BJ (cell line): Measurements from ENCODE around the gene FER. TPM values are rescaled to one million over a fixed set of nuclear protein-coding genes. Genes with fewer than 3 reads are reported as not detected.

Experiments
- CTCF ChIA-PET: fragments of 350-600 bp; formaldehyde crosslinking; extraction: SDS; loops from one replicate; lab custom pipeline; 2021; ENCODE audit warnings: antibody characterized with exemption, inconsistent platforms; lab: Yijun Ruan, JAX
- POLR2A ChIA-PET: fragments of 300-600 bp; sonication (Branson Sonifier 250); formaldehyde crosslinking; extraction: SDS; loops from one replicate; lab custom pipeline; 2021; ENCODE audit warnings: antibody characterized with exemption; lab: Charles Lee
- DNase-seq: peaks from one replicate; pipeline ENCODE4 v3.0.0-alpha.2; 2011; ENCODE audit warnings: low read depth
- H3K27me3 ChIP-seq: 2 replicates; pipeline ENCODE4 v1.6.0; 2011; ENCODE audit warnings: low read length; ENCODE audit not compliant: control insufficient read depth, insufficient read depth
- H3K36me3 ChIP-seq: 2 replicates; pipeline ENCODE4 v1.5.1; 2011; ENCODE audit warnings: low read length; ENCODE audit not compliant: control insufficient read depth, insufficient read depth
- H3K4me3 ChIP-seq: 2 replicates; pipeline ENCODE4 v1.5.1; 2011; ENCODE audit warnings: low read depth, mild to moderate bottlenecking, control low read depth, low read length
- CTCF ChIP-seq: IDR thresholded peaks from 2 replicates; pipeline ENCODE4 v1.5.1; 2011; ENCODE audit warnings: low read depth, mild to moderate bottlenecking, control low read depth, inconsistent platforms, low read length, moderate library complexity; ENCODE audit not compliant: insufficient read depth
- polyA plus RNA-seq: library from polyadenylated mRNA; depleted of rRNA; stranded (reverse); fragments of >200 nt; gene quantifications from 2 replicates; pipeline ENCODE4 v1.2.3, GENCODE V29; 2011

FER gene
- polyA plus RNA-seq, 1 experiment: 4.0 TPM

DNA sequence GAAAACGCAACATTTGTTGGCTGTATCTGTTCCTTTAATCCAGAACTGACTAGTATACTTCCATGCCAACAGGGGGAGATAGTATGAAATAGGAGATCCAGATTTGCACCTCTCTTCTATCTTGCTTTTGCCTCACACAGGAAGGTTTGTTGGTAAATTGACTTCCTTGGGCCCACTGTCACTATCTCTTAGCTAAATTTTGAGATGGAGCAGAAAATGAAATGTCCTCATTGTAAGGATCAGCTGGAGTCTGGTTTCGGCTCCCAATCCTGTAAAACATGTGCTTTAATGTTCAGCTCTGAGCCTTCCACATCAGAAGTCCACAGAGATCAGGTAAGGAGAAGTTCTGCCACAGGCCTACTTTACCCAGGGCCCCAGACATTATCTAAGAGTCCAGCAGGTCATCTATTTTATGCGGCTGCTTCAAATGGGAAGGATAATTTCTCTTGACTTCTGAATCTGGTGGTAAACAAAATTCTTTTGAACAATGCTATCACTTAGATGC lies 176.8 kb downstream of the FER start:
- ChIA-PET POLR2A (no interaction called here), CTCF (no interaction called here)
- Histone ChIP-seq H3K36me3 (no peaks in the 10 kb centered on the region), H3K27me3 (no peaks in the 10 kb centered on the region), H3K4me3 (no peak overlapping the region)
- no peak for DNase-seq
- no peak for TF ChIP-seq CTCF

- no peak overlapping the region for H3K4me3 ChIP-seq
- no peak for DNase-seq
- TF ChIP-seq CTCF: no peak
- no peaks in the 10 kb centered on the region for H3K36me3 ChIP-seq
- H3K27me3 ChIP-seq: no peaks in the 10 kb centered on the region
- ChIA-PET CTCF (no interaction called here), POLR2A (no interaction called here)
Observed at GRCh38 chr5:108925073-108925472, 177.4 kb downstream of the FER start.

DNA sequence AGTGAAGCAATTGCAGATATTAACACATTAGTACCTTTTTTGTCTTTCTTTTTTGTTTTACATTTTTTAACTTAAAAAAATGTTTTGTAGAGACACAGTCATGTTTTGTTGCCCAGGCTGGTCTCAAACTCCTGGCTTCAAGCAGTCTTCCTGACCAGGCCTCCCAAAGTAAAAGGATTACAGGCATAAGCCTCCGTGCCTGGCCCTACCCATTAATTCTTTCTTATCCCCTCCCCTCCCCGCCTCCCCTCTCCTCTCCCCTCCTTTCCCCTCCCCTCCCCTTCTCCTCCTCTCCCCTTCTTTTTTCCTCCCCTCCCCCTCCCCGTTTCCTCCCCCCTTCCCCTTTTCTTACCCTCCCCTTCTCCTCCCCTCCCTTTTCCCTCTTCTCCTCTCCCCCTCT lies 182.4 kb downstream of the FER start:
- ChIA-PET POLR2A (no interaction called here), CTCF (no interaction called here)
- Histone ChIP-seq H3K36me3 (no peaks in the 10 kb centered on the region; the same call in 1 of the 2 replicates), H3K27me3 (no peaks in the 10 kb centered on the region), H3K4me3 (no peak overlapping the region)
- no peak for TF ChIP-seq CTCF
- DNase-seq: no peak

DNA sequence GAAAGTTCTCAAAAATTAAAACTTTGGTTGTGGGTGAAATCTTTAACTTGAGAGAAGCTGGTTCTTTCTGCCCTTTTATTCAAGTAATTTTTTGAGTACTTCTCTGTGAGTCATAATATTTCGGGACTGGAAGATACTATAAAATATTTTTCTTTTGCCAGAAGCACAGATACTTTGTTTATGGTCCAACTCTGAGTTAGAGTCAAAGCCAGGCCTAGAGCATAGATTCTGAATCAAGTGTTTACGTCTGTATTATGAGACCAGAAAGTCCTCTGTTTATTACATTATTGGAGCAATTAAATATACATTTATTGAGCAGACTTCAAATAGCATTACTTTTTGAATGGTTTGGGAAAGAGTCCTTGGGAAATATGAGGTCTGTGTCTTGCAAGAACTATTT lies 187.9 kb downstream of the FER start:
- no peak for TF ChIP-seq CTCF
- Histone ChIP-seq H3K27me3 (no peaks in the 10 kb centered on the region), H3K36me3 (no peaks in the 10 kb centered on the region; the same call in 1 of the 2 replicates), H3K4me3 (no peak overlapping the region)
- DNase-seq: no peak
- ChIA-PET CTCF (no interaction called here), POLR2A (no interaction called here)

- H3K4me3 ChIP-seq: no peak overlapping the region
- ChIA-PET CTCF (no interaction called here), POLR2A (no interaction called here)
- no peaks in the 10 kb centered on the region for H3K36me3 ChIP-seq
- no peaks in the 10 kb centered on the region for H3K27me3 ChIP-seq
- DNase-seq: no peak
- TF ChIP-seq CTCF: no peak
Observed at GRCh38 chr5:108937221-108937620, 189.5 kb downstream of the FER start.
